ENCODE results near the gene LHFPL2. TPM values are rescaled to one million over a fixed set of nuclear protein-coding genes. Genes with fewer than 3 reads are reported as not detected.

LHFPL2 gene
- total and polyA plus RNA-seq, 9 of the 15 experiments (the other 6 are each of a cell fraction or from before 2014, with no cell fraction given): 1.0 to 6.6 (median 4.6) TPM

- in situ Hi-C loops (cut with MboI): no loop called here
- WGBS (ENCODE audit: insufficient coverage, low coverage, missing lambda C conversion rate): 77% methylated on average over 3 of the region's 3 CpGs
- DNase-seq (ENCODE audit: extremely low read depth in 1 of 4, low spot score in 3 of 4): no peak
- Histone ChIP-seq H4K20me1 (replicated peaks; ENCODE audit: control insufficient read depth, insufficient read depth, low read length) (no peaks in the 10 kb centered on the region), H3K4me1 (replicated peaks in 1 of 2; ENCODE audit: control insufficient read depth in 2 of 2, insufficient read depth in 2 of 2, low read length in 2 of 2) (peaks cover 0 to 15% of the 10 kb centered on the region in 2 experiments; a peak in 3 of 5 replicates), H2AFZ (ENCODE audit: low read depth, low read length) (0 out of 2 replicates have a peak overlapping the region, but pooled peaks have one; percentile 6), H3K9ac (ENCODE audit: insufficient read depth in 1 of 2, low read depth in 2 of 2, low read length in 2 of 2) (no peak overlapping the region), H3K4me3 (no peak overlapping the region), H3K4me2 (ENCODE audit: insufficient read depth, low read length) (no peak overlapping the region), H3K79me2 (ENCODE audit: control insufficient read depth, insufficient read depth, low read length) (no peaks in the 10 kb centered on the region), H3K9me1 (ENCODE audit: control insufficient read depth, insufficient read depth, low read length) (no peaks in the 10 kb centered on the region), H3K9me3 (replicated peaks; ENCODE audit: control insufficient read depth, insufficient read depth, low read depth, low read length) (no peaks in the 10 kb centered on the region), H3K27me3 (ENCODE audit: control insufficient read depth in 2 of 2, insufficient read depth in 2 of 2, low read length in 2 of 2) (no peaks in the 10 kb centered on the region), H3K36me3 (ENCODE audit: control insufficient read depth, insufficient read depth, low read length) (no peaks in the 10 kb centered on the region), H3K27ac (ENCODE audit: extremely low read depth, low read depth, low read length) (no peak overlapping the region)
- intact Hi-C loops (cut with micrococcal nuclease): no loop called here
- BruUV-seq (replicated peaks): no TSS peak
- TF ChIP-seq HDAC6 (IDR thresholded peaks at IDR 0.05; ENCODE audit: low read depth, low read length): no peak
- TF ChIP-seq ZNF263 (CRISPR knock-in tag; IDR thresholded peaks at IDR 0.05; ENCODE audit: borderline replicate concordance): peak; percentile 50; the same call in 1 of the 2 replicates
- CTCF ChIA-PET (ENCODE audit: low intra/inter-chr PET ratio): no interaction called here
- no peak for FAIRE-seq
- ATAC-seq: no peak
- POLR2A ChIA-PET: interaction anchor here (0.6 to 1.0 kb wide), 2 partner anchors 34 to 58 kb away, joined by 3 to 4 read pairs; no protein-coding TSS in a partner anchor
Observed at GRCh38 chr5:78576376-78576775, 72.2 kb downstream of the LHFPL2 start.

- ATAC-seq (no peak), DNase-seq (ENCODE audit: extremely low read depth in 1 of 4, low spot score in 3 of 4) (no peak), FAIRE-seq (peak; percentile 55)
- peaks cover 0 to 15% of the 10 kb centered on the region in 2 experiments; a peak in 3 of 5 replicates for H3K4me1 ChIP-seq (replicated peaks in 1 of 2; ENCODE audit: control insufficient read depth in 2 of 2, insufficient read depth in 2 of 2, low read length in 2 of 2)
- no peaks in the 10 kb centered on the region for H3K79me2 ChIP-seq (ENCODE audit: control insufficient read depth, insufficient read depth, low read length)
- H3K9me1 ChIP-seq (ENCODE audit: control insufficient read depth, insufficient read depth, low read length): no peaks in the 10 kb centered on the region
- H3K9me3 ChIP-seq (replicated peaks; ENCODE audit: control insufficient read depth, insufficient read depth, low read depth, low read length): no peaks in the 10 kb centered on the region
- in situ Hi-C loops (cut with MboI): no loop called here
- no peak overlapping the region for H3K27ac ChIP-seq (ENCODE audit: extremely low read depth, low read depth, low read length)
- peak overlapping the region in 1 of 2 experiments; percentile 5; a peak in 1 of 4 replicates for H3K9ac ChIP-seq (ENCODE audit: insufficient read depth in 1 of 2, low read depth in 2 of 2, low read length in 2 of 2)
- no peaks in the 10 kb centered on the region for H4K20me1 ChIP-seq (replicated peaks; ENCODE audit: control insufficient read depth, insufficient read depth, low read length)
- POLR2A ChIA-PET: no interaction called here
- intact Hi-C loops (cut with micrococcal nuclease): no loop called here
- no TSS peak for BruUV-seq (replicated peaks)
- no peak overlapping the region for H3K4me3 ChIP-seq
- H2AFZ ChIP-seq (ENCODE audit: low read depth, low read length): no peak overlapping the region; the same call in 1 of the 2 replicates
- no peaks in the 10 kb centered on the region for H3K27me3 ChIP-seq (ENCODE audit: control insufficient read depth in 2 of 2, insufficient read depth in 2 of 2, low read length in 2 of 2)
- WGBS (ENCODE audit: insufficient coverage, low coverage, missing lambda C conversion rate): 60% methylated on average over 7 of the region's 7 CpGs
- H3K36me3 ChIP-seq (ENCODE audit: control insufficient read depth, insufficient read depth, low read length): no peaks in the 10 kb centered on the region
- CTCF ChIA-PET (ENCODE audit: low intra/inter-chr PET ratio): no interaction called here
- no peak overlapping the region for H3K4me2 ChIP-seq (ENCODE audit: insufficient read depth, low read length)
- no peak for TF ChIP-seq ZNF583 (CRISPR knock-in tag; IDR thresholded peaks at IDR 0.05)
- no peak for TF ChIP-seq ZFP1 (CRISPR knock-in tag; IDR thresholded peaks at IDR 0.05)
- TF ChIP-seq BACH1 (tag; IDR thresholded peaks at IDR 0.05): no peak
- TF ChIP-seq ZNF140 (CRISPR knock-in tag; IDR thresholded peaks at IDR 0.05): no peak
- TF ChIP-seq, protein P1, sequence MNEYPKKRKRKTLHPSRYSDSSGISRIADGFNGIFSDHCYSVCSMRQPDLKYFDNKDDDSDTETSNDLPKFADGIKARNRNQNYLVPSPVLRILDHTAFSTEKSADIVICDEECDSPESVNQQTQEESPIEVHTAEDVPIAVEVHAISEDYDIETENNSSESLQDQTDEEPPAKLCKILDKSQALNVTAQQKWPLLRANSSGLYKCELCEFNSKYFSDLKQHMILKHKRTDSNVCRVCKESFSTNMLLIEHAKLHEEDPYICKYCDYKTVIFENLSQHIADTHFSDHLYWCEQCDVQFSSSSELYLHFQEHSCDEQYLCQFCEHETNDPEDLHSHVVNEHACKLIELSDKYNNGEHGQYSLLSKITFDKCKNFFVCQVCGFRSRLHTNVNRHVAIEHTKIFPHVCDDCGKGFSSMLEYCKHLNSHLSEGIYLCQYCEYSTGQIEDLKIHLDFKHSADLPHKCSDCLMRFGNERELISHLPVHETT (CRISPR knock-in tag; conservative IDR thresholded peaks at IDR 0.05 in 1 of 2, IDR thresholded peaks at IDR 0.05 in 1 of 2): no peak
- no peak for TF ChIP-seq SRF (CRISPR knock-in tag; IDR thresholded peaks at IDR 0.05)
- TF ChIP-seq ATF7 (IDR thresholded peaks at IDR 0.05): no peak
- TF ChIP-seq FOXK2 (conservative IDR thresholded peaks at IDR 0.05 in 1 of 2, IDR thresholded peaks at IDR 0.05 in 1 of 2; ENCODE audit: low read depth in 2 of 2): no peak
- TF ChIP-seq OTX1 (CRISPR knock-in tag; IDR thresholded peaks at IDR 0.05): no peak
- no peak for TF ChIP-seq ETV5 (CRISPR knock-in tag; IDR thresholded peaks at IDR 0.05; ENCODE audit: low read depth)
- no peak for TF ChIP-seq NONO (IDR thresholded peaks at IDR 0.05; ENCODE audit: low read depth in 2 of 2, low read length in 1 of 2)
- no peak for TF ChIP-seq ETV6 (IDR thresholded peaks at IDR 0.05; ENCODE audit: borderline replicate concordance in 1 of 2, low read depth in 2 of 2, low read length in 1 of 2)
- TF ChIP-seq ETV6 (CRISPR knock-in tag; IDR thresholded peaks at IDR 0.05; ENCODE audit: borderline replicate concordance): no peak
Observed at GRCh38 chr5:78574731-78575161, 73.8 kb downstream of the LHFPL2 start.

Measured in K562 (cell line).